HG02885 (cell line): ENCODE measurements around the gene DPEP2.
"Not testable (repeated sequence)": the region's sequence is repeated elsewhere in the genome, so short reads cannot be mapped to it uniquely, and the experiment has no call there.

Experiments
- ATAC-seq: cut with Tn5 transposase; IDR thresholded peaks from one replicate; pipeline ENCODE4 v1.9.1; 2021; ENCODE audit warnings: mild to moderate bottlenecking; ENCODE audit not compliant: unreplicated experiment, poor library complexity

DPEP2 gene

DNA sequence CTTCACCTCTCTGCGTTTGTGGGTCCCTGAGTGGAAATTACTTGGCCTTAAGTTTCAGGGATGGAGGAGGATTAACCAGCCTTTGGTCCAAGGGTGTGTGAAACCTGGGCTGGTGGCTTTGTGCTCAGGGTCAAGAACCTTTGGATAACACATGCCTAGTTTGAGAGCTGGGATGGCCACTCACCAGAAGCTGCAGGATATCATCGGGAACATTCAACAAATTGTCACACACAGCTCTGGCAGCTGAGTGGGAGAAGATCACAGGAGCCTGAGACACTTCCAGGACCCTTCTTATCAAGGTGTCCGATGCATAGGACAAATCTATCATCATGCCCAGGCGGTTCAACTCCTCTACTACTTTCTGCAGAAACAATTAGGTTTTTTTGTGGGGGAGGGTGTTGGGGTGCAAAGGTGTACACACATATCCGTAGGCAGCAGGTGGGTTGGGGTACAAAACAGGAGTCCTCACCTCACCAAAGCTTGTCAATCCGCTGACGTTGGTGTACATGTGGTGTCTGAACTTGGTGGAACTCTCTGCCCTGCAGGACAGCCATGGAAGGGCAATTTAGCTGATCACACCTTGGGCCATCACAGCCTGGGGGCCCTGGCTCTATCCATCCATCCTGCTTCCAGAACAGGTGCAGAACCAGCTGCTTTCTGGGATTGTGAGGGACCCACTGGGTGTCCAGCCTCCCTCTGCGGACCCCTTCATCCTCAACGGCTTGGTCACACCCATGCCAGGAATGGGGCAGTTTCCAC, 21.6 kb downstream of the DPEP2 start:
- ATAC-seq, result no peak

GRCh38 chr16:67977005-67977404, 22.3 kb downstream of the DPEP2 start:
- no peak for ATAC-seq

GRCh38 chr16:67976205-67976604, 23.1 kb downstream of the DPEP2 start:
- no peak for ATAC-seq

- ATAC-seq, result peak; percentile 68
Observed at GRCh38 chr16:67975321-67976105, 23.8 kb downstream of the DPEP2 start.

DNA sequence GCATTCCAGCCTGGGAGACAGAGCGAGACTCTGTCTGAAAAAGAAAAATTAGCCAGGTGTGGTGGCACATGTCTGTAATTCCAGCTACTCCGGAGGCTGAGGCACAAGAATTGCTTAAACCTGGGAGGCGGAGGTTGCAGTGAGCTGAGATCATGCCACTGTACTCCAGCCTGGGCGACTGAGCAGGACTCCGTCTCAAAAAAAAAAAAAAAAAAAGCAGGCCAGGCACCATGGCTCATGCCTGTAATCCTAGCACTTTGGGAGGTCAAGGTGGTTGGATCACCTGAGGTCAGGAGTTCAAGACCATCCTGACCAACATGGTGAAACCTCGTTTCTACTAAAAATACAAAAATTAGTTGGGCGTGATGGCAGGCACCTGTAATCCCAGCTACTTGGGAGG, 27.0 kb downstream of the DPEP2 start:
- ATAC-seq, result not testable (repeated sequence)

DNA sequence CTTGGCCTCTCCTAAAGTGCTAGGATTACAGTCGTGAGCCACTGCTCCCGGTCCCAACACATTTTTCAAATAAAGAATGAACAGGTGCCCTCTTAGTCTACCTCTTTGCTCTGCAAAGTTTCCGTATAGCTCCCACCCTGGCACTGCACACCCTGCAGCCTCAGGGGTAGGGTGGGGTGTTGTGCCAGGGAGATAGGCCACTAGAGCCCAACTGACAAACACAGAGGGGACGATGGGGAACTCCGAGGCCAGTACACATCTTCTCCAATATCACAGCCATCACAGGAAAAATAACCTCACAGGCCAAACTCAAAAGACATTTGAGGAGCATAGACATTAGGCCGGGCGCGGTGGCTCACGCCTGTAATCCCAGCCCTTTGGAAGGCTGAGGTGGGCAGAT, 28.2 kb downstream of the DPEP2 start:
- no peak for ATAC-seq

DNA sequence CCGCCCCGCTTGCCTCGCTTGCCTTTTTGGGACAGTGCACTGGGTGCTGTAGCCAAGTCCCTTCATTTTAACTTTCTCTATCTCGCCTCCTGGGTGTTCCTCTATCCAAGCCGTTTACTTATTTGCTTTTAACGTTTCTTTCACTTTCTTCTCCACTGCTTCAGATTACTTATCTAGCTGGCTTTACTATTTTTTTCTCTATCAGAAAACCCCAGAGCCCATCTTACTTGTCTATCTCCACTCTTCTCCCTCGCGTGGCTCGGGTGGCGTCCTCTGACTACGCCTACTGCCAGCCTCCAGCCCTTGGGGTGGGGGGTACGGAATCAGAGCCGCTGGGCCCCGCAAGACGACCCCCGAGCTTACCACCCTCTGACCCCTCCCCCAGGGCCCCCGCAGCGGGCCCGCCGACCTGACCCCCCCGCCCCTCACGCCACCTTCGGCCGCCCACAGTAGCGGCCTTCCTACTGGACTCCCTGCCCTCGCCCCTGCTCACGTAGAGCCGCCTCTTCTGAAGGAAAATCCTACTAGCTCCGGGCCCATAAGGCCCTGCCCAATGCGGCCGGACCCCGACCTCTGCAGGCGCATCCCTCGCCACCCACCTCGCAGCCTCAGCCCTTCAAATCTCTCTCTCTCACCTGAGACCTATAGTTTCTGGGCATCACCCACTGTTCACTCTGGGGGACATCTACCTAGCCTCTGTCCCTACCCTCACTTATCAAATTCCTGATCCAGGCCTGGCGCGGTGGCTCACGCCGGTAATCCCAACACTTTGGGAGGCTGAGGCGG, 29.8 kb downstream of the DPEP2 start:
- no peak for ATAC-seq

DNA sequence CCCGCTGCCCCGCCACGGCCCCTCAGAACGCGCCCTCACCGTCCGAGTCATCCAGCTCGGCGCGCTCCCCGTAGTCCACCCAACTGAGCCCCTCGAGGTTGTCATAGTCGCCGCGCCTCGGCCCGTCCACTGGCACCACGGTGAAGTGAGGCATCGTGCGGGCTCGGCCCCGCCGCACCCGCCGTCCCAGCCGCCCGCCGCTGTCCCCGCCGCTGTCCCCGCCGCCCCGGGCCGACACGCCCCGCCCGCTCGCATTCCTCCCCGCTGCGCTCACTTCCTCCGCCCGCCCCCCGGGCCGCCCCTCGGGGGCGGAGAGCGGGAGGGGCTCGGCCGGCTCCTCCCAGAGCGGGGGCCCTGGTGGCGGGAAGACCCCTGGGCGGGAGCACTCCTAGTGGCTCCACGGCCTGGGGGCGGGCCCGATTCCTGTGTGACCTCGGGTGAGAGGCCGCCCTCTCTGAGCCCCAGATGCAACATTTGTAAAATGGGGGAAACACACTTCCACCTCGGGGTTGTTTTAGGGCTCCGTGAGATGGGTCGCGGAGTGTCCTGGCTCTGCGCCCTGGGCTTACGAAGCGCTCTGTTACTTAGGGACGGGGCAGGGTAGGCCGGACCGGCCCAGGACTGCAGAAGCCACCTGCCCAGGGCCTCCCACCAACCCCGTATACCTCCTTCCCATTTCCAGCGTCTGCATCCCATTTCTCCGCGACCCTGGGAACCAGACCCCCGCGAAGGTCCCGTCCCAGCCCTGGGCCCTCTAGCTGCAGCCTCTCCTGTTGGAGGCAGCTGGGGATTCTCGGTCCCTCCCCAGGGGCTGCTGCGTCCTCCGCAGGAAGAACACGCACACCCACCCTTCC, 30.7 kb downstream of the DPEP2 start, which contains the start of gene SLC12A4:
SLC12A4 (minus strand) TSS at position 238 of the 854 bp plus-strand sequence; CDS start at position 154, 84 bp downstream.
- peak; percentile 78 for ATAC-seq

- peak; percentile 24 for ATAC-seq
Observed at GRCh38 chr16:67967958-67968399, 31.3 kb downstream of the DPEP2 start.

- peak; percentile 11 for ATAC-seq
Observed at GRCh38 chr16:67967183-67967957, 31.9 kb downstream of the DPEP2 start.

DNA sequence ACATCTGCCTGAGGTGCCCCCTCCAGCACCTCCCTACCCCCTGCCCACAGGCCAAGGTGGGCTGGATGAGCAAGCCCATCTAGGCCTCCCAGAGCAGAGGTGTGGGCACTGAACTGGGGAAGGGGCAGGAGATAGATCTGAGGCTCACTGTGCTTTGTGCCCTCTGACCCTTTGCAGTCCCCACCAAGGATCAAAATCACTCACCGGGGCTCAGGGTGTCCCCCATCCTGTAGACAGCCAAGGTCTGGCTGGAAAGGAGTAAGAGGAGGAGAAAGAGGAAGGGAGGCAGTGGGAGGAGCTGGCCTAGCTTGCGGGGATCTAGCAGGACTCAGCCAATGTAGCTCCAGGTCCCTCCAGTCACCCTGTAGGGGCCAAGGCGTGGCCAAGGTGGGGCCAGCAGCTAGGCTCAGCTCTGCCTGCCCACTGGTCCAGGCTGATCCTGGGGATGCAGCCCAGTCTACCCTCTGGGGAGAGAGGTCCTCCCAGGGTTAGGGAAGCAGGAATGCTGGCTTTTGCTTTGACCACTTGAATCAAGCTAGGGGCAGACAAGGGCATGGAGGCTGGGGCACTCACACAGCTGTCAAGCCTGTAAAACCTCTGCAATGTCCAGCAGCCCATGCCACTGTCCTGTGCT, 32.6 kb downstream of the DPEP2 start:
- no peak for ATAC-seq

DNA sequence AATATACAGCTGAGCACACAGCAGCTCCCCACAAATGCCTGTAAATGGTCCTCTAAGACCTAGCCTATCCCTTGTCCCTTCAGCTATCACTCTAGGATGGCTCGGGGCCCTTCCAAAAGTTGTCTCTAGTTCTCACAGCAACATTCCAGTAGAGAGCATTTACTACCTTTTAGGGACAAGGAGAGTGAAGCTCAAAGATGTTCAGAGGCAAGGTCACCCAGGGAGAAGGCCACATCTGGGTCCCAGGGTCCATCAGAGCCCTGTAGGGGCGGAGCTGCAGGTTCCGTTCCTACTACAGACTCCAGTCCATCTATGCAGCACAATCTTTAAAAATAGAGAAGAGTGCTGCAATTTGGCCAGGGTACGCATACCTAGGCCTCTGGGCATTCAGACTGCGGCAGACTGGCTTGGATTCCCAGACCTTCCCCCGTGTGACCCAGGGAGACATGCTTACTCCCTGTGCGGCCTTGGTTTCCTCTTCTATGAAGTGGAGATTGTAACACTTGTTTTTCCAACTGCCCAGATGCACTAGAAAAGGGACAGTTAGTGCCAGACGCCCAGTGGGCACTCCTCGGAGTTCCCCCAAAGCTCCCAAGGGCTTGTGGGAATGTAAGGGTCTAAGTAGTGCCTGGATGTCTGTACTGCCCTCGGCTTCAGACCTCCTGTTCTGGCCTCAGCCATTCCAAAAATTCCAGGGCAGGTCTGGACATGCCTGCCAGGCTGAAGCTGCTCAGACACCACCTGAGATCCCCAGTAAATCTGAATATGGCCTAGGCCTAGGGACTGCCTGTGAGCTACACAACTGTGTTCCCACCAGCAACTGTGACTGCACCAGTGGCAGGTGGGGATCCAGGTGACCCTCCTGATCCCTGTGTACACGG, 33.4 kb downstream of the DPEP2 start:
- ATAC-seq, result no peak

DNA sequence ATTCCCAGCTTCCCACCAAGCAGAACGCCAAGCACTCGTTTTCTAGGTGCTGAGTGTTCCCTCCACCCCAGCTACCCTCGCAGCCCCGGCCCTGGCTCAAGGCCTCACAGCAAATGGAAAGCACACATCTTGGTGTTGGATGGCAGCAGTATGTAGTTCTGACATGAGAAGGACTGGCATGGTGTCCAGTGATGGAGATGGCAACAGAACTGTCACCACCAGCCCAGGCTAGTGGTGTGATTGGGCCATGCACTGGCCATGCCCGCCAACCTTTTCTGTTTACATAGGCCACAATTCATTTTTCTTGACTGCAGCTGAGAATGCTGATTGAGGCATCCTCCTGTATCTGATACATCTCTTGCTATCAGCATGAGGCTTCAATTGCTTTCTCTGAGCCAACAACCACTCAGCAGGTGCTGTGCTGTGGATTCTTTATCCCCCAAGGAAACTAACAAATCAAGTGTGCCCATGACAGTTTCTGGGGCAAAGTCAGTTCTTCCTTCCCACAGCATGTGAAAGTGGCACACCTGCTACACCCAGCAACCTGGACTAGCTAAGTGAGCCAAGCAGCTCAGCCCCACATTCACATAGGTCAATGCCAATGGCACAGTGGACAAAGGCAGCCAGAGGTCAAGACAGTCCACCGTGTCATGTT, 34.7 kb downstream of the DPEP2 start:
- ATAC-seq, result no peak

DNA sequence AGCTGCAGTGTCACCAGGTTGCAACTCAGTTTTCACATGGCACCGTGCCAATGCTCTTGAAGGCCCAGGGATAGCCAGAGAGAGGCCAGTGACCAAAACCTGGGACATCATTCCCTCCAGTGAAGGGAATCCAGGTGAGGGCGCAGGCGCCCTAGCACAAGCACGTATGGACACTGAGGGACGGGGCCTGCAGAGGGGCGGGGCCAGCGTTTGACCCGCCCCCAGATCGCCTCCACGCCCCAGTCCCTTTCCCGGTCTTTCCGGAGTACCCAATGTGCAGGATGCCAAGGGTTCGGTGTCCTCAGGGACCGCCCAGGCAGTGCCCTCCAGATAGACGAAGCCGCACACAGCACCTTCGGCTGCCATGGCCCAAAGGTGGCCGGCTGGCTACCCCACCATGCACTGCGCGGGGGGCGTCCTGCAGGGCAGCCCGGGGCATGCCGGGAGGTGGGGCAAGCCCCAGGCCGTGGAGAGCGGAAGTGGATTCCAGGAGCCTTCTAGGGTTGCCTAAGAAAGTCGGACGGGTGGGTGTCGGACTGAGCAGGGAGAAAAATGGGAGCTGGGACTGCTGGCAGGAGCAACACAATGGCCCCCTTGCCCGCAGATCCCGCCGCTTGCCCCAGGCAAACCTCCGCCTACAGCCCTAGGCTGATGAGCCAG, 35.5 kb downstream of the DPEP2 start:
- ATAC-seq, result no peak

DNA sequence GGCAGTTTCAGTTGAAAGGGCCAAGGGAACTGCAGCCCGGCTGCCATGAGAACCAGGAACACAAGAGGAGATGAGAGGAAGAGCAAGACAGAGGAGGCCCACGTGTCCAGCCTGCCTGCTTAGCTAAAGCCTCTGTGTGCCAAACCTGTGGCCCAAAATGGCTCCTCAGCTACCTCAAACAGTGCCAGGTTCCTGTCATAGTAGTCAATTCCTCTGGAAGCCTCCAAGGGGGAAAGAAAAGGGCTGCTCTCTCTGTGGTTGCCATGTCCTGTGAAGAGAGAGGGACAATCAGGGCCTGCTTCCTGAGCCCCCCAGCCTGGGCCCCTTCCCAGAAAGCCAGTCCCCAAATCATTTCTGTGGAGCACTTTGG, 36.0 kb downstream of the DPEP2 start:
- ATAC-seq, result no peak

GRCh38 chr16:67962135-67962534, 37.1 kb downstream of the DPEP2 start:
- ATAC-seq, result no peak

DNA sequence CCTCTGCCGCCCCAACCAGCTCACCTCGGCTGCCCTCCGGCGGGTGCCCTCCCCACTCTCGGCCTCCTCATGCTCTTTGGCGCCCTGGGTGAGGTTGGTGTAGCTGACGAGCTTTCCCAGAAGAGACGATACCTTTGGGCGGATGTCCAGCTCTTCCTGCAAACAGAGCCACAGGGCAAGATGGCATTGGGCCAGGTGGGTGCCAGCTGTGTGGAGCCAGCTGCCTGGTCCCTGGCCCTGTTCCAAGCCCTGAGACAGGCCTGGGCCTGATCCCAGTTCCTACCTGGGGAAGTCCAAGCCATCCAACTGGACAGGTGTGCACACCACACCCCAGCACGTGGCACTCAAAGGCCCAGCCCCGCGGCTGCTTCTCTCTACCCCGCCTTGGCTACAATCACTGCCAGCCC, 37.7 kb downstream of the DPEP2 start:
- no peak for ATAC-seq
